GM19395 (cell line): ENCODE results near the gene TBX2.

Source experiments
- ATAC-seq: cut with Tn5 transposase; IDR thresholded peaks from one replicate; pipeline ENCODE4 v1.9.1; 2021; ENCODE audit warnings: mild to moderate bottlenecking, moderate library complexity; ENCODE audit not compliant: unreplicated experiment

The TBX2 gene

GRCh38 chr17:61452301-61453290 is 53.0 kb downstream of the TBX2 start, which contains the start of gene TBX4:
Gene TBX4, plus strand, starts transcription at chr17:61452422. Its CDS starts 4,069 bp downstream, at chr17:61456491.
- no peak for ATAC-seq

GRCh38 chr17:61453566-61454380 is 54.1 kb downstream of the TBX2 start:
- no peak for ATAC-seq

GRCh38 chr17:61454381-61455323 is 55.0 kb downstream of the TBX2 start:
- ATAC-seq: no peak

DNA sequence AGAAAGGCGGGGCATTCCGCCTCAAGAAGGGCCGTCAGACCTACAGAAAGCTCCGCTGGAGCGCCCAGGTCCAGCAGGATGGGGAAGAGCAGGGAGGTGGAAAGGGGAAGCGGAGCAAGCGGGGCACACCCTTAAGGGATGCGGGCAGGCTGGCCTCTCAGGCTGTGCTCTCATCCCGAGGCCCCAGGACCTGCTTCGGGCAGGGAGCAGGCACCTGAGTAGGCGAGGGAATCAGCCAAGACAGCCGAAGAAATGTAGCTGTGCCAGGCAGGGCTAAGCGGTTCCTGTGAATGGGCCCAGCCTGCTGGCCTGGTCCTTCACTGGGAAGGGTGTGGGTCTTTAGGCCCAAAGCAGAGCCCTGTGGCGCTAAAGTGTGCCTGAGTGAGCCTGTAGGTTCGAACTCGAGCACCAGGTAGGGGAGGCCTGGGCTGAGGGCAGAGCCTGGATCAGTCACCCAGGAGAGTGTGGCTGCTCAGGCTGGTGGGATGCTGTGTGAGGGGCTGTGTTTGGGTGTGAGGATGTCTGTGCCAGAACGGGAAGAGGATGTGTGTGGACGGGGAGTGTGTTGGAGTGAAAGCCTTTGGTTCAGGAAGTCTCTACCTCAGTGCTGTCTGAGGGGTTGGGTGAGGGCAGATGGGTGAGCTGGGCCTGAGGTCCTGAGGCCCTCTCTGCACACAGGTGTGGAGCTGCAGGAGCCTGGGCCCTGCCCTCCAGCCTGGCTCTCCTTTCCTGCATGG is 55.8 kb downstream of the TBX2 start:
- no peak for ATAC-seq

DNA sequence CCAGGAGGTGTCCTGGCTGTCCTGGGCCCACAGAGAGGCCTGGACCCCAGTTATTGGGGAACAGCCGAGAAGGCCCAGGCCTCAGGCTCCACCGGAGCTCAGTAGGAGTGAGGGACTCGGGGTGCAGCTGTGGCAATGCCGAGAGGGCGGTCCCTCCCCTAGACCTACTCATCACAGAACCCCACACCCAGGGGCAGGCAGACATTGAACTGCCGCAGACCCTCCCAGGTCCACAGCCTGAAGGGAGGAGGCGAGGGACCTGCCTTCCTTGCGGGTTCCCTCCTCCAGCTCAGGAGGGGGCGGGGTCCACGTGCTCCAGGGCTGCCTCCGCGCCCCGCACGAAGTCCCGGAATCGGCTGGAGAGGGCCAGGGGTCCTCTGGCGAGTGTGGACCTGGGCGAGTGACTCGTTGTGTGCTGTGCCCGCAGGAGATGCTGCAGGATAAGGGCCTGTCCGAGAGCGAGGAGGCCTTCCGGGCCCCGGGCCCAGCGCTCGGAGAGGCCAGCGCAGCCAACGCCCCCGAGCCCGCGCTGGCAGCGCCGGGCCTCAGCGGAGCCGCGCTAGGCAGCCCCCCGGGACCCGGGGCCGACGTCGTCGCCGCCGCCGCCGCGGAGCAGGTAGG is 56.5 kb downstream of the TBX2 start:
- no peak for ATAC-seq

DNA sequence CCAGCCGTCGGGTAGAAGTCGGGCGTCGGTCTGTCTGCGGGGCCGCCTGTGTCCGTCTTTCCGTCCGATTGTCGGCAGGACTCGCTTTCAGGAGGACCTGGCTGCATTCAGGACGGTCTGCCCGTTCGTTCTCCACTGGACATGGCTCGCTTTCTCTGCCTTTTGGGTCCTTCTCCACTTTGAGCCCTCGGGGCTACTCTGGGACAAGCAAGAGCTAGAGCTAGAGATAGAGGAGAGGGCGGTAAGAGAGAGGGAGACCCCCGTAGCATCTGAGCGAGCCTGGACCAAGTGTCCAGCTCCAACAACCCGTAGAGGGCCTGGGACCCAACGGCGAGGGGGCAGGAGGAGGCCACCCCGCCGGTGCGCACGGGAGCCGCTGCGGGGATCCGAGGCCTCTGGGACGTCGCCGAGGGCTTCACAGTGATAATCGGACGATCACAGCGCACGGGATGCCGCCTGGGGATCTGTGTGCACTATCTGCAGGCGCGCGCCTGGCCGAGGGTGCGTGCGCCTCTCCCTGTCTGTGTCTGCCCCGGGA is 57.1 kb downstream of the TBX2 start:
- ATAC-seq: no peak

- no peak for ATAC-seq
Measured at GRCh38 chr17:61457226-61457983, 57.8 kb downstream of the TBX2 start.

DNA sequence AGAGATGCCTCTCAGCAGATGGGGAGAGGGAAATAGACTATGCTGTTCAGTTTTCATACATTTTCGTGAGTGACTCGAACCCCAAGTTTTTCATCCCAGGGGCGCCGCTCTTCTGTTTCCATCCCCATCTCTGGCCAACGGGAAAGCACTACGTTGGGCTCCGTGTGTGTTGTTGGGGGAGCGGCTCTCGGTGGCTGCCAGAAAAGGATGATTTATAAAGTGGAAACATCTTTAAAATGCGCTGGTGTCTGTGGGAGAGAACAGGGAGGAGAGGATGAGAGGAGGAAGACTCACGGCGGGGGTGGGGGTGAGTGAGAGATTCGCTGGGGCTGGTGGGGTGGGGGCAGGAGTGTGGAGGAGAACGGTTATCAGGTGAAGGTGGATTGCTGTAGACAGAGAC is 58.4 kb downstream of the TBX2 start:
- ATAC-seq: no peak

DNA sequence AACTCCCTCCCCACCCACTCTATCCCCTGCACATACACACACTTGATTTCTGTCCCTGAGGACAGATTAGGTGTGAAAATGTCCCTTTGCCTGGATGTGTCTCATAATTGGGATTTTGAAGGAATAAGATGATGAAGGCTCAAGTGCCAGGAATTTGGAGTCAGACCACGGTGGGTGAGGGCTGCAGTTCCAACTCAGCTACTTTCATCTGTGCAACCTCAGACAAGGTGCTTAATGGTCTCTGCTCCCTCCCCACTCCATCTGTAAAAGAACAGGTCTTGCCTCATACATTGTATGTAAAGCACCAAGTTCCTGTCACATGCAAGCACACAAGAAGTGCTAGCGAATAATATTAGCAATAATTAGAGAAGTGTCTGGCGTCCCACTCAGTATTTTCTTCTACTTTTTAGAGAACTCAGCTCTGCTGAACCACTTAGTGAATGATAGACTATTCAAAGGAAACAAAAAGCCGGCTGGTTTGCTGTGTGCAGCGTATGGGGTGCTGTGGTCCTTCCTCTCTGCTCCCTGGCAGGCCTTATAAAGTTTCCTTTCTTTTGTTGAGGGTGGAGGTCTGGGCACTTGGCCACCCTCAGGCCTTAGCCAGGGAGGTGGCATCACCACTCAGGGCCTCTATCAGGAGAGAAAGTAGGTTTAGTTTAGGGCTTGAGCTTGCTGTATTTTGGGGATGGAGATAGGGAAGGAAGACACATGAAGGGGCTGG is 58.9 kb downstream of the TBX2 start:
- ATAC-seq: no peak
